Progenitor cell of endocrine pancreas (in vitro differentiated cells): ENCODE measurements around the gene TOMM70. TPM values are rescaled to one million over a fixed set of nuclear protein-coding genes. Genes with fewer than 3 reads are reported as not detected.

Experiments
- DNase-seq: peaks from one replicate; pipeline ENCODE4 v3.0.0; 2021; ENCODE audit warnings: low spot score; ENCODE audit not compliant: unreplicated experiment
- H3K27ac Mint-ChIP-seq: 2 replicates; pipeline ENCODE4 v1.8.0; 2021; ENCODE audit warnings: mild to moderate bottlenecking, moderate library complexity, mixed read lengths
- H3K27me3 Mint-ChIP-seq: 2 replicates; pipeline ENCODE4 v1.8.0; 2021; ENCODE audit warnings: mixed read lengths
- H3K36me3 Mint-ChIP-seq: 2 replicates; pipeline ENCODE4 v1.8.0; 2022; ENCODE audit warnings: mixed read lengths; ENCODE audit not compliant: insufficient read depth
- H3K4me1 Mint-ChIP-seq: 2 replicates; pipeline ENCODE4 v1.8.0; 2021; ENCODE audit warnings: low read depth, mixed read lengths
- H3K4me3 Mint-ChIP-seq: 2 replicates; pipeline ENCODE4 v1.8.0; 2021; ENCODE audit warnings: low read depth, mild to moderate bottlenecking, moderate library complexity, mixed read lengths
- H3K9me3 Mint-ChIP-seq: 2 replicates; pipeline ENCODE4 v1.8.0; 2021; ENCODE audit warnings: low read depth, mixed read lengths
- total RNA-seq: library from RNA; stranded (reverse); gene quantifications from 2 replicates; pipeline ENCODE4 v1.2.1, GENCODE V29; 2021
- TF ChIP-seq, protein P1 (sequence below): fragments of 200-600 bp; sonication (generic); IDR thresholded peaks from one replicate; pipeline ENCODE4 v1.5.0; 2021; ENCODE audit warnings: antibody characterized with exemption, mild to moderate bottlenecking; ENCODE audit not compliant: unreplicated experiment

Gene TOMM70
- total RNA-seq, 1 donor from 2014 or later: 41.8 TPM

DNA sequence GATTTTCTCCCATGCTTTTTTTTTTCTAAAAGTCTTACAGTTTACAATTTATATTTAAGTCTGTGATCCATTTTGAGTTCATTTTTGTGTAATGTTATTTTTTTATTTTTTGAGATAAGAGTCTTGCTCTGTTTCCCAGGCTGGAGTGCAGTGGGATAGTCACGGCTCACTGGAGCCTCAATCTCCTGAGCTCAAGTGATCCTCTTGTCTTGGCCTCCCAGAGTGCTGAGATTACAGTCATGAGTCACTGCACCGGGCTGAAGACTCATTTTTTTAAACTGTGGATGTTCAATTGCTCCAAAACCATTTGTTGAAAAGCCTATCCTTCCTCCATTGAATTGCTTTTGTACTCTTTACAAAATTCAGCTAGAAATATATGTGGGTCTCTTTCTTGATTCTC, 20.0 kb upstream of the TOMM70 start:
- no peaks in the 10 kb centered on the region for H3K27me3 Mint-ChIP-seq
- TF ChIP-seq, protein P1, sequence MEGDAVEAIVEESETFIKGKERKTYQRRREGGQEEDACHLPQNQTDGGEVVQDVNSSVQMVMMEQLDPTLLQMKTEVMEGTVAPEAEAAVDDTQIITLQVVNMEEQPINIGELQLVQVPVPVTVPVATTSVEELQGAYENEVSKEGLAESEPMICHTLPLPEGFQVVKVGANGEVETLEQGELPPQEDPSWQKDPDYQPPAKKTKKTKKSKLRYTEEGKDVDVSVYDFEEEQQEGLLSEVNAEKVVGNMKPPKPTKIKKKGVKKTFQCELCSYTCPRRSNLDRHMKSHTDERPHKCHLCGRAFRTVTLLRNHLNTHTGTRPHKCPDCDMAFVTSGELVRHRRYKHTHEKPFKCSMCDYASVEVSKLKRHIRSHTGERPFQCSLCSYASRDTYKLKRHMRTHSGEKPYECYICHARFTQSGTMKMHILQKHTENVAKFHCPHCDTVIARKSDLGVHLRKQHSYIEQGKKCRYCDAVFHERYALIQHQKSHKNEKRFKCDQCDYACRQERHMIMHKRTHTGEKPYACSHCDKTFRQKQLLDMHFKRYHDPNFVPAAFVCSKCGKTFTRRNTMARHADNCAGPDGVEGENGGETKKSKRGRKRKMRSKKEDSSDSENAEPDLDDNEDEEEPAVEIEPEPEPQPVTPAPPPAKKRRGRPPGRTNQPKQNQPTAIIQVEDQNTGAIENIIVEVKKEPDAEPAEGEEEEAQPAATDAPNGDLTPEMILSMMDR: no peak
- no peaks in the 10 kb centered on the region for H3K36me3 Mint-ChIP-seq
- DNase-seq: no peak
- no peak overlapping the region for H3K27ac Mint-ChIP-seq
- H3K4me3 Mint-ChIP-seq: no peak overlapping the region
- no peaks in the 10 kb centered on the region for H3K9me3 Mint-ChIP-seq
- H3K4me1 Mint-ChIP-seq: peaks cover under 1% of the 10 kb centered on the region

DNA sequence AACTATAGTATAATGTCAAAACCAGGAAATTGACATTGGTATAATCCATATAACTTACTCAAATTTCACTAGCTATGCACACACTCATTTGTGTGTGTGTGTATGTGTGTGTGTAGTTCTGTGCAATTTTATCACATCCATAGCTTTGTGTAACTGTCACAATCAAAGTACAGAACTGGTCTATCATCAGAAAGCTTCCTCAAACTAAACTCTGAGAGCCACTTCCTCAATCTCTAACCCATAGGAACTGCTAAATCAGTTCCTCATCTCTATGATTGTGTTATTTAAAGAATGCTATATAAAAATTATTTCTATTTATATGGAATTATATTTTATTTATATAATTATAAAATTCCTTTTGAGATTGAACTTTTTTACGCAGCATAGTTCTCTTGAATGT, 18.5 kb upstream of the TOMM70 start:
- H3K4me3 Mint-ChIP-seq: no peak overlapping the region
- TF ChIP-seq, protein P1: no peak
- H3K27ac Mint-ChIP-seq: no peak overlapping the region
- no peaks in the 10 kb centered on the region for H3K9me3 Mint-ChIP-seq
- H3K36me3 Mint-ChIP-seq: no peaks in the 10 kb centered on the region
- no peaks in the 10 kb centered on the region for H3K4me1 Mint-ChIP-seq
- H3K27me3 Mint-ChIP-seq: no peaks in the 10 kb centered on the region
- no peak for DNase-seq

DNA sequence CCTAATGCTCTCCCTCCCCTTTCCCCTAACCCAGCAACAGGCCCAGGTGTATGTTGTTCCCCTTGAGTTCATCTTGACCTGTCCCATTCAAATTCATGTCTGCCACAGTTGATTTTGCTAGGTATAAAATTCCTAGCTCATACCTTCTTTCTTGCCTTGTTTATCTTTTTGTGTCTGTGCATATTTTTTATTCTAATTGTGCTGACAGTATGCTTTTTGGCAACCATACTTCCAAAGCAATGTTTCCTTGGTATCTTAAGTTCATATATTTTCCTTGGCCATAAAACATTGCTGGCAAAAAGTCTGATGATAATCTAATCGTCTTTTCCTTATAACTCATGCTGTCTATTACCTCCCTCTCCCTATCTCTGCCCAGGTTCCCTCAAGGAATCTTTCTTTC, 16.0 kb upstream of the TOMM70 start:
- Mint-ChIP-seq H3K27ac (no peak overlapping the region), H3K27me3 (no peaks in the 10 kb centered on the region), H3K4me1 (no peaks in the 10 kb centered on the region)

DNA sequence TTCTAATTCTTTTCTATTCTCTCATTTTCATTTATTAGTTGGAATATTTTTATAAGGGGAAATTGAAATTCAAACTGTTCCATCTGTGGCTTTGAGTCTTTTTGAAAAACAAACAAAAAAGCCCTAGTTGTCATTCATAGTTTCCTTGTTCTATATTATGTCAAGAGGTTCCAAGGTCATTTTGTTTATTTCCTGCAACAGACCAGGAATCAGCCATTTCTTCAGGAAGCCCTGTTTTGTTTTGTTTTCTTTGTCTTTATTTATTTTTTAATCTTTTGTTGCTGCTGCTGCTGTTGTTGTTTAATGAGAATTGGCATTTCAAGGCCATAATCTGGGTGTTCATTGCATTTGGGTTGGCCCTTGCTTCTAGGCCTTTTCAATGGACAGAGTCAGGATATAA, 15.3 kb upstream of the TOMM70 start:
- H3K36me3 Mint-ChIP-seq: peaks cover 4% of the 10 kb centered on the region
- no peak overlapping the region for H3K4me3 Mint-ChIP-seq
- H3K9me3 Mint-ChIP-seq: no peaks in the 10 kb centered on the region
- TF ChIP-seq, protein P1: no peak
- H3K4me1 Mint-ChIP-seq: no peaks in the 10 kb centered on the region
- H3K27me3 Mint-ChIP-seq: no peaks in the 10 kb centered on the region
- H3K27ac Mint-ChIP-seq: no peak overlapping the region
- no peak for DNase-seq

More for the DNA sequence above, 16.0 kb upstream of the TOMM70 start:
- TF ChIP-seq, protein P1: no peak
- H3K4me3 Mint-ChIP-seq: no peak overlapping the region
- no peak for DNase-seq
- no peaks in the 10 kb centered on the region for H3K9me3 Mint-ChIP-seq
- peaks cover 3% of the 10 kb centered on the region for H3K36me3 Mint-ChIP-seq

DNA sequence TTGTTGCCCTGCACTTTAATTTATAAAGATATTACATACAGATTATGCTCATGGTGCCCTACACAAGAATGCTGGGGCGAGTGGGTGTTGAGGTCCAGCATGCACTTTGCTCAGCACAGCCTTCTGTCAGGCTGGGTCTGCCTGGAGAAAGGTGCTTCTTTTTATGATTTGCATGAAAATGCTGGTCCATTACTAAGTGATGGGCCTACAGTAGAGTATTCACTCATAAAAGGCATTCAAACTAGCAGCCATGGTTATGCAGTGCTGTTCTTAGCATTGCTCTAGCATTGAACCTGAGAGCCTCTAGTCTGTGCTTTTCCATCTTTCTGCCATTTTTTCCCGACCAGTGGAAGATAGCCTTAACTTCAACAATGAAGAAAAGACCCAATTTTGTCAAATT, 12.7 kb upstream of the TOMM70 start:
- no peaks in the 10 kb centered on the region for H3K9me3 Mint-ChIP-seq
- no peaks in the 10 kb centered on the region for H3K4me1 Mint-ChIP-seq
- no peaks in the 10 kb centered on the region for H3K27me3 Mint-ChIP-seq
- peaks cover 9% of the 10 kb centered on the region for H3K36me3 Mint-ChIP-seq
- TF ChIP-seq, protein P1: no peak
- H3K27ac Mint-ChIP-seq: no peak overlapping the region
- no peak for DNase-seq
- no peak overlapping the region for H3K4me3 Mint-ChIP-seq
